Peyer's patch (tissue), 4 donors: ENCODE data around the gene EEF1A2. TPM values are rescaled to one million over a fixed set of nuclear protein-coding genes. Genes with fewer than 3 reads are reported as not detected.

ENCODE experiments used
- DNase-seq, 3 donors: peaks; one replicate each; pipeline ENCODE4 v3.0.0-alpha.2; 2017 to 2019
- H3K27ac ChIP-seq, 4 donors: fragments of 200-600 bp; sonication (generic); one replicate each; pipeline ENCODE4 v1.5.1; 2016 to 2019
- H3K27me3 ChIP-seq, 2 donors: fragments of 200-600 bp; sonication (generic); one replicate each; pipeline ENCODE4 v1.5.1; 2019
- H3K36me3 ChIP-seq, 3 donors: fragments of 200-600 bp; sonication (generic); one replicate each; pipeline ENCODE4 v1.5.1; 2016 to 2019
- H3K4me1 ChIP-seq, 4 donors: fragments of 200-600 bp; sonication (generic); one replicate each; pipeline ENCODE4 v1.5.1; 2016 to 2019
- H3K4me3 ChIP-seq, 4 donors: fragments of 200-600 bp; sonication (generic); 1 replicate in 3 of 4; 2 replicates in 1 of 4; pipeline ENCODE4 v1.5.1; 2016 to 2019; ENCODE audit warnings: mild to moderate bottlenecking in 1 of 4
- H3K9me3 ChIP-seq, 4 donors: fragments of 200-600 bp; sonication (generic); one replicate each; pipeline ENCODE4 v1.5.1; 2016 to 2019; ENCODE audit warnings: mild to moderate bottlenecking in 1 of 4
- CTCF ChIP-seq, 6 experiments: fragments of 450-650 bp in 4 of 6; fragments of 200-600 bp in 2 of 6; sonication (generic) in 1 of 6; IDR thresholded peaks; one replicate each; pipeline ENCODE4 v1.5.1; 2017 to 2019; ENCODE audit warnings: antibody characterized with exemption in 6 of 6, mild to moderate bottlenecking in 3 of 6, moderate library complexity in 1 of 6
- POLR2A ChIP-seq, 2 donors: fragments of 450-650 bp; IDR thresholded peaks; one replicate each; pipeline ENCODE4 v1.5.1; 2017; ENCODE audit warnings: antibody characterized with exemption in 2 of 2, mild to moderate bottlenecking in 2 of 2, moderate library complexity in 2 of 2
- total RNA-seq, 4 donors: library from RNA; depleted of rRNA; stranded (reverse); fragments of >200 nt; gene quantifications; one replicate each; pipeline ENCODE4 v1.1.0, GENCODE V29; 2016

EEF1A2 gene
- total RNA-seq, 4 donors from 2014 or later, result 0.67 to 3.3 (median 2.1) TPM

GRCh38 chr20:63531686-63532448 is 33.0 kb upstream of the EEF1A2 start:
- Histone ChIP-seq H3K27me3 (no peaks in the 10 kb centered on the region), H3K27ac (no peak overlapping the region), H3K4me3 (no peak overlapping the region), H3K36me3 (no peaks in the 10 kb centered on the region), H3K4me1 (peaks cover 0 to 26% (median 4%) of the 10 kb centered on the region in 4 donors), H3K9me3 (no peaks in the 10 kb centered on the region)
- no peak for TF ChIP-seq POLR2A (IDR thresholded peaks at IDR 0.05)
- DNase-seq, result peak in 2 of 3 donors; percentile 23 to 25

- Histone ChIP-seq H3K4me3 (peak overlapping the region in 2 of 4 donors; percentile 25 to 36), H3K4me1 (peaks cover 0 to 30% (median 3%) of the 10 kb centered on the region in 4 donors), H3K9me3 (no peaks in the 10 kb centered on the region), H3K36me3 (no peaks in the 10 kb centered on the region), H3K27ac (peak overlapping the region in 1 of 4 donors; percentile 80), H3K27me3 (no peaks in the 10 kb centered on the region)
- TF ChIP-seq CTCF (IDR thresholded peaks at IDR 0.05) (no peak), POLR2A (IDR thresholded peaks at IDR 0.05) (peak; percentile 16 to 44)
- peak in 2 of 3 donors; percentile 87 to 89 for DNase-seq
These were observed 31.9 kb upstream of the EEF1A2 start for GRCh38 chr20:63530788-63531160.

GRCh38 chr20:63529861-63530787 is 31.2 kb upstream of the EEF1A2 start:
- Histone ChIP-seq H3K4me1 (peaks cover 0 to 30% (median 3%) of the 10 kb centered on the region in 4 donors), H3K27ac (peak overlapping the region in 1 of 4 donors; percentile 80), H3K4me3 (peak overlapping the region in 2 of 4 donors; percentile 25 to 36), H3K9me3 (no peaks in the 10 kb centered on the region), H3K36me3 (no peaks in the 10 kb centered on the region), H3K27me3 (no peaks in the 10 kb centered on the region)
- peak in 1 of 3 donors; percentile 43 for DNase-seq
- TF ChIP-seq POLR2A (IDR thresholded peaks at IDR 0.05), result no peak
- TF ChIP-seq CTCF (IDR thresholded peaks at IDR 0.05), result no peak

GRCh38 chr20:63529180-63529860 is 30.4 kb upstream of the EEF1A2 start:
- Histone ChIP-seq H3K27me3 (no peaks in the 10 kb centered on the region), H3K4me1 (peaks cover 0 to 23% (median 3%) of the 10 kb centered on the region in 4 donors), H3K9me3 (no peaks in the 10 kb centered on the region), H3K36me3 (no peaks in the 10 kb centered on the region), H3K27ac (no peak overlapping the region), H3K4me3 (no peak overlapping the region)
- peak in 1 of 3 donors; percentile 47 for DNase-seq
- TF ChIP-seq POLR2A (IDR thresholded peaks at IDR 0.05), result no peak
- TF ChIP-seq CTCF (IDR thresholded peaks at IDR 0.05), result no peak

- H3K36me3 ChIP-seq, result peaks cover 0 to 14% (median 0%) of the 10 kb centered on the region in 3 donors
- no peaks in the 10 kb centered on the region for H3K27me3 ChIP-seq
- H3K4me3 ChIP-seq, result no peak overlapping the region
- H3K27ac ChIP-seq, result no peak overlapping the region
- no peaks in the 10 kb centered on the region for H3K9me3 ChIP-seq
- TF ChIP-seq POLR2A (IDR thresholded peaks at IDR 0.05), result no peak
- no peak for TF ChIP-seq CTCF (IDR thresholded peaks at IDR 0.05)
- DNase-seq, result peak in 1 of 3 donors; percentile 30
- H3K4me1 ChIP-seq, result peaks cover 0 to 23% (median 5%) of the 10 kb centered on the region in 4 donors
These were observed 28.3 kb upstream of the EEF1A2 start for GRCh38 chr20:63527184-63527583.
